ENCODE data around the gene PYHIN1. TPM values are rescaled to one million over a fixed set of nuclear protein-coding genes. Genes with fewer than 3 reads are reported as not detected.

Gene PYHIN1
- total RNA-seq, 1 experiment from 2014 or later: not detected

DNA sequence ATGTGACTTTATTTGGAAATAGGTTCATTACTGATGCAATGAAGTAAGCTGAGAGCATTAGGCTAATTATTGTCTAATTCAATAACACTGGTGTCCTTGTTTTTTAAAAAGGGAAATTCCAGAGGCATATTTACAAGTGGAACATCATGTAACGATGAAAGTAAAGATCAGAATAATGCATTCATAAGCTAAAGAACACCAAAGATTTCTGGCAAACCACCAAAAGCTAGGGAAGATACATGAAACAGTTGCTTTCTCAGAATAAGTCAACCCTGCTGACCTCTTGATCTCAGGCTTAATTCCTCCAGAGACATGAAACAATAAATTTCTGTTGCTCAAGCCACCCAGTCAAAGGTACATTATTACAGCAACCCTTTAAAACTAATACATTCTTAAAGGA is 58.1 kb downstream of the PYHIN1 start:
- no peak overlapping the region for H3K27ac ChIP-seq (ENCODE audit: low read depth, low read length)
- H3K4me2 ChIP-seq (ENCODE audit: low read length): no peak overlapping the region
- H2AFZ ChIP-seq (ENCODE audit: low read depth, low read length, poor library complexity, severe bottlenecking): no peak overlapping the region
- no peaks in the 10 kb centered on the region for H3K4me1 ChIP-seq (ENCODE audit: control insufficient read depth in 1 of 2, insufficient read depth in 2 of 2, low read length in 2 of 2)
- no TSS peak for BruUV-seq (replicated peaks)
- no peak overlapping the region for H3K9ac ChIP-seq (ENCODE audit: low read length)
- ChIA-PET CTCF (no interaction called here), POLR2A (no interaction called here), RAD21 (ENCODE audit: low non-redundant PET in 1 of 2, low total read pairs in 2 of 2, uncharacterized antibody in 2 of 2, unreplicated experiment in 2 of 2) (no interaction called here)
- H3K9me3 ChIP-seq (ENCODE audit: control insufficient read depth in 1 of 2, insufficient read depth in 1 of 2, low read depth in 1 of 2, low read length in 2 of 2): no peaks in the 10 kb centered on the region
- ATAC-seq (no peak), DNase-seq (ENCODE audit: low read depth, low spot score) (no peak)
- H4K20me1 ChIP-seq (ENCODE audit: insufficient read depth): no peaks in the 10 kb centered on the region
- no peak overlapping the region for H3K4me3 ChIP-seq (replicated peaks in 1 of 2; ENCODE audit: low read depth in 1 of 2, low read length in 2 of 2)
- intact Hi-C loops (cut with micrococcal nuclease): no loop called here
- no peaks in the 10 kb centered on the region for H3K79me2 ChIP-seq (ENCODE audit: insufficient read depth, low read length)
- H3K9me2 ChIP-seq (ENCODE audit: insufficient read depth): no peaks in the 10 kb centered on the region
- H3K36me3 ChIP-seq (ENCODE audit: control insufficient read depth in 1 of 2, insufficient read depth in 2 of 2, low read length in 2 of 2): no peaks in the 10 kb centered on the region
- H3K27me3 ChIP-seq (ENCODE audit: insufficient read depth, low read length): no peaks in the 10 kb centered on the region
- no peak for TF ChIP-seq FOSL1 (IDR thresholded peaks at IDR 0.05; ENCODE audit: low read depth)
- TF ChIP-seq YY1 (IDR thresholded peaks at IDR 0.05; ENCODE audit: extremely low read depth, insufficient replicate concordance, low read depth, low read length): no peak
- TF ChIP-seq, protein P1, sequence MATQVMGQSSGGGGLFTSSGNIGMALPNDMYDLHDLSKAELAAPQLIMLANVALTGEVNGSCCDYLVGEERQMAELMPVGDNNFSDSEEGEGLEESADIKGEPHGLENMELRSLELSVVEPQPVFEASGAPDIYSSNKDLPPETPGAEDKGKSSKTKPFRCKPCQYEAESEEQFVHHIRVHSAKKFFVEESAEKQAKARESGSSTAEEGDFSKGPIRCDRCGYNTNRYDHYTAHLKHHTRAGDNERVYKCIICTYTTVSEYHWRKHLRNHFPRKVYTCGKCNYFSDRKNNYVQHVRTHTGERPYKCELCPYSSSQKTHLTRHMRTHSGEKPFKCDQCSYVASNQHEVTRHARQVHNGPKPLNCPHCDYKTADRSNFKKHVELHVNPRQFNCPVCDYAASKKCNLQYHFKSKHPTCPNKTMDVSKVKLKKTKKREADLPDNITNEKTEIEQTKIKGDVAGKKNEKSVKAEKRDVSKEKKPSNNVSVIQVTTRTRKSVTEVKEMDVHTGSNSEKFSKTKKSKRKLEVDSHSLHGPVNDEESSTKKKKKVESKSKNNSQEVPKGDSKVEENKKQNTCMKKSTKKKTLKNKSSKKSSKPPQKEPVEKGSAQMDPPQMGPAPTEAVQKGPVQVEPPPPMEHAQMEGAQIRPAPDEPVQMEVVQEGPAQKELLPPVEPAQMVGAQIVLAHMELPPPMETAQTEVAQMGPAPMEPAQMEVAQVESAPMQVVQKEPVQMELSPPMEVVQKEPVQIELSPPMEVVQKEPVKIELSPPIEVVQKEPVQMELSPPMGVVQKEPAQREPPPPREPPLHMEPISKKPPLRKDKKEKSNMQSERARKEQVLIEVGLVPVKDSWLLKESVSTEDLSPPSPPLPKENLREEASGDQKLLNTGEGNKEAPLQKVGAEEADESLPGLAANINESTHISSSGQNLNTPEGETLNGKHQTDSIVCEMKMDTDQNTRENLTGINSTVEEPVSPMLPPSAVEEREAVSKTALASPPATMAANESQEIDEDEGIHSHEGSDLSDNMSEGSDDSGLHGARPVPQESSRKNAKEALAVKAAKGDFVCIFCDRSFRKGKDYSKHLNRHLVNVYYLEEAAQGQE (IDR thresholded peaks at IDR 0.05; ENCODE audit: low read depth): no peak
- TF ChIP-seq EZH2 (IDR thresholded peaks at IDR 0.05): no peak
- no peak for TF ChIP-seq JUND (IDR thresholded peaks at IDR 0.05)
- no peak for TF ChIP-seq CBX3 (IDR thresholded peaks at IDR 0.05; ENCODE audit: low read depth)
- TF ChIP-seq, protein P2, sequence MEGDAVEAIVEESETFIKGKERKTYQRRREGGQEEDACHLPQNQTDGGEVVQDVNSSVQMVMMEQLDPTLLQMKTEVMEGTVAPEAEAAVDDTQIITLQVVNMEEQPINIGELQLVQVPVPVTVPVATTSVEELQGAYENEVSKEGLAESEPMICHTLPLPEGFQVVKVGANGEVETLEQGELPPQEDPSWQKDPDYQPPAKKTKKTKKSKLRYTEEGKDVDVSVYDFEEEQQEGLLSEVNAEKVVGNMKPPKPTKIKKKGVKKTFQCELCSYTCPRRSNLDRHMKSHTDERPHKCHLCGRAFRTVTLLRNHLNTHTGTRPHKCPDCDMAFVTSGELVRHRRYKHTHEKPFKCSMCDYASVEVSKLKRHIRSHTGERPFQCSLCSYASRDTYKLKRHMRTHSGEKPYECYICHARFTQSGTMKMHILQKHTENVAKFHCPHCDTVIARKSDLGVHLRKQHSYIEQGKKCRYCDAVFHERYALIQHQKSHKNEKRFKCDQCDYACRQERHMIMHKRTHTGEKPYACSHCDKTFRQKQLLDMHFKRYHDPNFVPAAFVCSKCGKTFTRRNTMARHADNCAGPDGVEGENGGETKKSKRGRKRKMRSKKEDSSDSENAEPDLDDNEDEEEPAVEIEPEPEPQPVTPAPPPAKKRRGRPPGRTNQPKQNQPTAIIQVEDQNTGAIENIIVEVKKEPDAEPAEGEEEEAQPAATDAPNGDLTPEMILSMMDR (IDR thresholded peaks at IDR 0.05 in 2 of 3, conservative IDR thresholded peaks at IDR 0.05 in 1 of 3; ENCODE audit: borderline replicate concordance in 1 of 3, insufficient read depth in 1 of 3, low read depth in 2 of 3, low read length in 2 of 3): no peak
- TF ChIP-seq, protein P3, sequence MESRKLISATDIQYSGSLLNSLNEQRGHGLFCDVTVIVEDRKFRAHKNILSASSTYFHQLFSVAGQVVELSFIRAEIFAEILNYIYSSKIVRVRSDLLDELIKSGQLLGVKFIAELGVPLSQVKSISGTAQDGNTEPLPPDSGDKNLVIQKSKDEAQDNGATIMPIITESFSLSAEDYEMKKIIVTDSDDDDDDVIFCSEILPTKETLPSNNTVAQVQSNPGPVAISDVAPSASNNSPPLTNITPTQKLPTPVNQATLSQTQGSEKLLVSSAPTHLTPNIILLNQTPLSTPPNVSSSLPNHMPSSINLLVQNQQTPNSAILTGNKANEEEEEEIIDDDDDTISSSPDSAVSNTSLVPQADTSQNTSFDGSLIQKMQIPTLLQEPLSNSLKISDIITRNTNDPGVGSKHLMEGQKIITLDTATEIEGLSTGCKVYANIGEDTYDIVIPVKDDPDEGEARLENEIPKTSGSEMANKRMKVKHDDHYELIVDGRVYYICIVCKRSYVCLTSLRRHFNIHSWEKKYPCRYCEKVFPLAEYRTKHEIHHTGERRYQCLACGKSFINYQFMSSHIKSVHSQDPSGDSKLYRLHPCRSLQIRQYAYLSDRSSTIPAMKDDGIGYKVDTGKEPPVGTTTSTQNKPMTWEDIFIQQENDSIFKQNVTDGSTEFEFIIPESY (IDR thresholded peaks at IDR 0.05; ENCODE audit: extremely low read depth, insufficient replicate concordance, low read length): no peak
- no peak for TF ChIP-seq POLR2AphosphoS5 (IDR thresholded peaks at IDR 0.05; ENCODE audit: low read depth, low read length)
- TF ChIP-seq POLR2A (IDR thresholded peaks at IDR 0.05; ENCODE audit: borderline replicate concordance, extremely low read depth, insufficient read depth, insufficient read length): no peak
- TF ChIP-seq EZH2phosphoT487 (IDR thresholded peaks at IDR 0.05; ENCODE audit: borderline replicate concordance): no peak
- TF ChIP-seq ZFX (IDR thresholded peaks at IDR 0.05): no peak
- TF ChIP-seq RAD21 (IDR thresholded peaks at IDR 0.05; ENCODE audit: low read depth): no peak
- no peak for TF ChIP-seq EGR1 (IDR thresholded peaks at IDR 0.05; ENCODE audit: low read depth)
- TF ChIP-seq ELF1 (IDR thresholded peaks at IDR 0.05; ENCODE audit: borderline replicate concordance, low read depth): no peak
- no peak for TF ChIP-seq TCF7L2 (IDR thresholded peaks at IDR 0.05; ENCODE audit: borderline replicate concordance, extremely low read depth, insufficient read depth, insufficient read length)
- TF ChIP-seq, protein P4, sequence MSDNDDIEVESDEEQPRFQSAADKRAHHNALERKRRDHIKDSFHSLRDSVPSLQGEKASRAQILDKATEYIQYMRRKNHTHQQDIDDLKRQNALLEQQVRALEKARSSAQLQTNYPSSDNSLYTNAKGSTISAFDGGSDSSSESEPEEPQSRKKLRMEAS (IDR thresholded peaks at IDR 0.05): no peak
- TF ChIP-seq SP1 (IDR thresholded peaks at IDR 0.05; ENCODE audit: low read depth): no peak
- no peak for TF ChIP-seq ZNF274 (IDR thresholded peaks at IDR 0.05; ENCODE audit: low read depth, low read length)
- no peak for TF ChIP-seq CEBPB (IDR thresholded peaks at IDR 0.05; ENCODE audit: low read depth)
